Activated CD8-positive, alpha-beta memory T cell treated with anti-CD3 and anti-CD28 coated beads for 36 hours (primary cell): ENCODE data around the gene LPA. TPM values are rescaled to one million over a fixed set of nuclear protein-coding genes. Genes with fewer than 3 reads are reported as not detected.
"Not testable (repeated sequence)": the region's sequence is repeated elsewhere in the genome, so short reads cannot be mapped to it uniquely, and the experiment has no call there.

ENCODE experiments used
- CTCF ChIA-PET: fragments of 350-600 bp; sonication (Branson Sonifier 250); formaldehyde crosslinking; loops from one replicate; lab custom pipeline; 2021; ENCODE audit warnings: antibody characterized with exemption; lab: Charles Lee
- POLR2A ChIA-PET: fragments of 350-600 bp; sonication (Branson Sonifier 250); formaldehyde crosslinking; loops from one replicate; lab custom pipeline; 2021; ENCODE audit warnings: antibody characterized with exemption; lab: Charles Lee
- total RNA-seq, 2 experiments: library from RNA; stranded (reverse); gene quantifications; one replicate each; pipeline ENCODE4 v1.2.3, GENCODE V29; 2021

The LPA gene
- total RNA-seq, 2 experiments from 2014 or later, result not detected

GRCh38 chr6:160668589-160668988 is 4.5 kb upstream of the LPA start:
- CTCF ChIA-PET, result no interaction called here
- POLR2A ChIA-PET, result no interaction called here

GRCh38 chr6:160667639-160668481 is 3.8 kb upstream of the LPA start:
- ChIA-PET POLR2A (no interaction called here), CTCF (interaction anchor here (0.7 kb wide), 1 partner anchor 11 kb away, joined by 3 read pairs; no protein-coding TSS in a partner anchor)

GRCh38 chr6:160662842-160663241 is 1.2 kb downstream of the LPA start:
- ChIA-PET CTCF (no interaction called here), POLR2A (no interaction called here)

- ChIA-PET POLR2A (no interaction called here), CTCF (no interaction called here)
Measured at GRCh38 chr6:160662429-160662828, 1.6 kb downstream of the LPA start.

- CTCF ChIA-PET, result interaction anchor here (0.6 kb wide), 1 partner anchor 16 kb away, joined by 4 read pairs; no protein-coding TSS in a partner anchor
Measured at GRCh38 chr6:160661216-160661615, 2.9 kb downstream of the LPA start.

GRCh38 chr6:160659562-160659961 is 4.5 kb downstream of the LPA start:
- POLR2A ChIA-PET, result no interaction called here
- CTCF ChIA-PET, result no interaction called here

More at GRCh38 chr6:160661216-160661615, 2.9 kb downstream of the LPA start:
- POLR2A ChIA-PET, result no interaction called here

GRCh38 chr6:160634706-160635105 is 29.4 kb downstream of the LPA start:
- POLR2A ChIA-PET, result no interaction called here

GRCh38 chr6:160595838-160596832 is 67.9 kb downstream of the LPA start:
- ChIA-PET CTCF (no interaction called here), POLR2A (no interaction called here)

More at GRCh38 chr6:160634706-160635105, 29.4 kb downstream of the LPA start:
- CTCF ChIA-PET, result no interaction called here

- CTCF ChIA-PET, POLR2A ChIA-PET: not testable (repeated sequence)
Measured at GRCh38 chr6:160595297-160595696, 68.8 kb downstream of the LPA start.

GRCh38 chr6:160586374-160586773 is 77.7 kb downstream of the LPA start:
- ChIA-PET CTCF (no interaction called here), POLR2A (no interaction called here)

- POLR2A ChIA-PET, result no interaction called here
- CTCF ChIA-PET, result no interaction called here
Measured at GRCh38 chr6:160583794-160584193, 80.3 kb downstream of the LPA start.

GRCh38 chr6:160581406-160581805 is 82.7 kb downstream of the LPA start:
- CTCF ChIA-PET, result no interaction called here
- POLR2A ChIA-PET, result no interaction called here

GRCh38 chr6:160578515-160578914 is 85.6 kb downstream of the LPA start:
- POLR2A ChIA-PET, result not testable (repeated sequence)

GRCh38 chr6:160573943-160574342 is 90.1 kb downstream of the LPA start:
- CTCF ChIA-PET, result no interaction called here
- POLR2A ChIA-PET, result no interaction called here

More at GRCh38 chr6:160578515-160578914, 85.6 kb downstream of the LPA start:
- CTCF ChIA-PET, result not testable (repeated sequence)

GRCh38 chr6:160571201-160571600 is 92.9 kb downstream of the LPA start:
- POLR2A ChIA-PET, CTCF ChIA-PET: not testable (repeated sequence)

- ChIA-PET POLR2A (no interaction called here), CTCF (no interaction called here)
Measured at GRCh38 chr6:160544802-160545201, 119.3 kb downstream of the LPA start.

GRCh38 chr6:160535270-160535669 is 128.8 kb downstream of the LPA start:
- CTCF ChIA-PET, result interaction anchor here (1.7 to 2.8 kb wide), 2 partner anchors 13 to 15 kb away, joined by 6 to 23 read pairs; no protein-coding TSS in a partner anchor
- POLR2A ChIA-PET, result no interaction called here

- CTCF ChIA-PET, result interaction anchor here (0.6 to 2.8 kb wide), 7 partner anchors 10 to 140 kb away, joined by 3 to 23 read pairs (median 5); no protein-coding TSS in a partner anchor
- POLR2A ChIA-PET, result no interaction called here
Measured at GRCh38 chr6:160534050-160534696, 129.9 kb downstream of the LPA start.

- ChIA-PET CTCF (interaction anchor here (1.1 to 2.8 kb wide), 2 partner anchors 10 to 12 kb away, joined by 3 to 23 read pairs; no protein-coding TSS in a partner anchor), POLR2A (no interaction called here)
Measured at GRCh38 chr6:160532315-160532714, 131.8 kb downstream of the LPA start.
